Upper lobe of left lung (tissue), 6 donors: ENCODE data around the gene DNPEP. TPM values are rescaled to one million over a fixed set of nuclear protein-coding genes. Genes with fewer than 3 reads are reported as not detected.
"Not testable (repeated sequence)": the region's sequence is repeated elsewhere in the genome, so short reads cannot be mapped to it uniquely, and the experiment has no call there.

ENCODE experiments used
- ATAC-seq, 2 donors: fragments of 200-7000 bp; cut with Tn5 transposase; one replicate each; pipeline ENCODE4 v1.9.1; 2022; ENCODE audit warnings: mild to moderate bottlenecking in 2 of 2, moderate library complexity in 2 of 2; ENCODE audit not compliant: low FRiP score in 2 of 2
- DNase-seq, 2 donors: peaks; one replicate each; pipeline ENCODE4 v3.0.0-alpha.2; 2019 to 2020
- H3K27ac ChIP-seq, 4 donors: fragments of 200-600 bp; sonication (generic); one replicate each; pipeline ENCODE4 v1.5.1; 2016 to 2019
- H3K27me3 ChIP-seq, 4 donors: fragments of 200-600 bp; sonication (generic); one replicate each; pipeline ENCODE4 v1.5.1; 2017 to 2019
- H3K36me3 ChIP-seq, 4 donors: fragments of 200-600 bp; sonication (generic); one replicate each; pipeline ENCODE4 v1.5.1; 2016 to 2019
- H3K4me1 ChIP-seq, 4 donors: fragments of 200-600 bp; sonication (generic); one replicate each; pipeline ENCODE4 v1.5.1; 2018 to 2019
- H3K4me3 ChIP-seq, 4 donors: fragments of 200-600 bp; sonication (generic); one replicate each; pipeline ENCODE4 v1.5.1; 2017 to 2019; ENCODE audit warnings: mild to moderate bottlenecking in 2 of 4, moderate library complexity in 1 of 4
- H3K9me3 ChIP-seq, 4 donors: fragments of 200-600 bp; sonication (generic); one replicate each; pipeline ENCODE4 v1.5.1; 2018 to 2019
- EP300 ChIP-seq, 4 donors: sonication (generic); formaldehyde crosslinking; IDR thresholded peaks; one replicate each; pipeline ENCODE4 v1.5.1; 2017; ENCODE audit warnings: antibody characterized with exemption in 4 of 4, control low read depth in 2 of 4
- POLR2A ChIP-seq, 4 donors: fragments of 450-650 bp; IDR thresholded peaks; one replicate each; pipeline ENCODE4 v1.5.1; 2016 to 2017; ENCODE audit warnings: antibody characterized with exemption in 4 of 4, mild to moderate bottlenecking in 2 of 4
- POLR2AphosphoS5 ChIP-seq, 2 donors: sonication (generic); formaldehyde crosslinking; IDR thresholded peaks; one replicate each; pipeline ENCODE4 v1.5.1; 2017; ENCODE audit warnings: antibody characterized with exemption in 2 of 2
- WGBS, 2 donors: methylation state at CpG; one replicate each; pipeline ENCODE4 v1.1.5; 2017 to 2018; 5-methylcytosine and 5-hydroxymethylcytosine counted together
- total RNA-seq, 6 donors: library from RNA; depleted of rRNA in 4 of 6; stranded (reverse); fragments of >200 nt in 4 of 6; gene quantifications; one replicate each; pipeline versions ENCODE4 v1.1.0 to v1.2.1, GENCODE V29; 2016 to 2021
- TF ChIP-seq, protein P1 (sequence below), 6 experiments: fragments of 450-650 bp in 4 of 6; fragments of 200-600 bp in 2 of 6; sonication (generic) in 2 of 6; IDR thresholded peaks; one replicate each; pipeline ENCODE4 v1.5.1; 2016 to 2019; ENCODE audit warnings: antibody characterized with exemption in 6 of 6
- donor health status: DM: no; HTN: no; CAD: no; lungs with moderate emphysema.
- donor health status: DM: no; HTN: yes; CAD: no; lungs with severe emphysema.

Gene DNPEP
- total RNA-seq, 6 donors from 2014 or later = 31.9 to 141 (median 75.1) TPM

DNA sequence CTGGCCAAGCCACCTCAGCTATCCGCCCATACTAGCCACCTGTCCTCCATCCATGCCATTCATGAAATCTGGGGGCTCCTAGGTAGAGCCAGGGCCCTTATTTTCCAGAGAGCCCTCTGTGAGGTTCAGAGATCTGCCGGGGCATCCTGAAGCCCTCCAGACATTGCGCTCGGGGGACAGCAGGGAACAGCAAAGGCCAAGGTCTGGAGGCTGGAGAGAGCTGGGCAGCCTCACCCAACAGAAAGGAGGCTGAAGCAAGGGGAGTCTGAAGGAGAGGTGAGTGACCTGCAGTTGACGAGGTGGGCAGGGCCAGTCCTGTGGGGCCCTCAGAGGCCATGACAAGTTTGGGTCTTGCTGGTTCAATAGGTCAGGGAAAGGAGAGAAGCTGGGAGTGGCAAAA is 21.9 kb upstream of the DNPEP start:
- Histone ChIP-seq H3K27ac (no peak overlapping the region), H3K9me3 (peaks cover 0 to 7% (median 0%) of the 10 kb centered on the region in 4 donors), H3K4me3 (no peak overlapping the region), H3K27me3 (no peaks in the 10 kb centered on the region), H3K36me3 (no peaks in the 10 kb centered on the region), H3K4me1 (no peaks in the 10 kb centered on the region)
- 93 to 96% methylated on average over 5 of the region's 5 CpGs for WGBS, 2 donors
- no peak for DNase-seq
- no peak for ATAC-seq
- TF ChIP-seq POLR2AphosphoS5 (IDR thresholded peaks at IDR 0.05) = no peak

DNA sequence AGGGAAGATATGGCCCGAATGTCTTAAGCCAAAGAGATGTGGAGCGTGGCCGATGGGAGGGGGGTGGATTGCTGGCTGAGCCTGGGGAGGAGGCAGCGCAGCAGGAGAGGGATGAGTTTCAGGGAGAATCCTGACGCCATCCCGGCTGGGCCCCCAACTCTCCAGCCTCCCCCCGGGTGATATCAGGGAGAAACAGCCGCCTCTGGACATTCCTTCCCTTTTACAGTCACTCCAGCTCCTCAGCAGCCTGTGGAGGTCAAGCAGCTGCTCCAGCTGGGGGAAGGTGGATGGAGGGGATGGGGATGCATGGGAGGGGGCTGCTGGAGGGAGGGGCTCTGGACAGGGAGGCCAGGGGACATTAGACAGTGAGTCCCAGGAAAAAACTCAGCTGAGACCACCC is 20.9 kb upstream of the DNPEP start:
- TF ChIP-seq POLR2AphosphoS5 (IDR thresholded peaks at IDR 0.05) (no peak), EP300 (IDR thresholded peaks at IDR 0.05) (no peak), POLR2A (IDR thresholded peaks at IDR 0.05) (no peak)
- TF ChIP-seq, protein P1, sequence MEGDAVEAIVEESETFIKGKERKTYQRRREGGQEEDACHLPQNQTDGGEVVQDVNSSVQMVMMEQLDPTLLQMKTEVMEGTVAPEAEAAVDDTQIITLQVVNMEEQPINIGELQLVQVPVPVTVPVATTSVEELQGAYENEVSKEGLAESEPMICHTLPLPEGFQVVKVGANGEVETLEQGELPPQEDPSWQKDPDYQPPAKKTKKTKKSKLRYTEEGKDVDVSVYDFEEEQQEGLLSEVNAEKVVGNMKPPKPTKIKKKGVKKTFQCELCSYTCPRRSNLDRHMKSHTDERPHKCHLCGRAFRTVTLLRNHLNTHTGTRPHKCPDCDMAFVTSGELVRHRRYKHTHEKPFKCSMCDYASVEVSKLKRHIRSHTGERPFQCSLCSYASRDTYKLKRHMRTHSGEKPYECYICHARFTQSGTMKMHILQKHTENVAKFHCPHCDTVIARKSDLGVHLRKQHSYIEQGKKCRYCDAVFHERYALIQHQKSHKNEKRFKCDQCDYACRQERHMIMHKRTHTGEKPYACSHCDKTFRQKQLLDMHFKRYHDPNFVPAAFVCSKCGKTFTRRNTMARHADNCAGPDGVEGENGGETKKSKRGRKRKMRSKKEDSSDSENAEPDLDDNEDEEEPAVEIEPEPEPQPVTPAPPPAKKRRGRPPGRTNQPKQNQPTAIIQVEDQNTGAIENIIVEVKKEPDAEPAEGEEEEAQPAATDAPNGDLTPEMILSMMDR (IDR thresholded peaks at IDR 0.05) = no peak
- Histone ChIP-seq H3K36me3 (no peaks in the 10 kb centered on the region), H3K4me1 (no peaks in the 10 kb centered on the region), H3K4me3 (no peak overlapping the region), H3K9me3 (peaks cover 0 to 7% (median 0%) of the 10 kb centered on the region in 4 donors), H3K27me3 (no peaks in the 10 kb centered on the region), H3K27ac (no peak overlapping the region)
- DNase-seq (no peak), ATAC-seq (no peak)
- 44 to 68% methylated on average over 6 to 8 of the region's 8 CpGs for WGBS, 2 donors

DNA sequence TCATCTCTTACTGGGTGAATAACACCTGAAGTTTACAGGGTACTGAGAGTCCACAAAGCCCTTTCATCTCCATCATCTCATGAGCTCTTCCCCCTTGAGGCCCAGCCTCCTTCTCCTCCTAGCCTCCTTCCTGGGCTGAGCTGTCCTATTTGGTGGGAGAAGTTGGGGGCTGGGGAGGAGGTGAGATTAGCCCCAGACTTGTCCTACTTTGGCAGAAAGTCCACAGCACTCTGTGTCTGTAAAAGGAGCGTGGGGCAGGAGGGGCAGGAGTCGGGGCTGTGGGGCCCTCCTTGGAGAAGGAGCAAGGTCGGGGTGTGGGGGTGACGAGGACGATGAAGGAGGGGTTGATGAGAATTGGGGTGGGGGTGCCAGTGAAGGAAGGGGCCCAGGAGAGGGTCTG is 20.5 kb upstream of the DNPEP start:
- ATAC-seq (no peak), DNase-seq (no peak)
- Histone ChIP-seq H3K4me1 (peaks cover 0 to under 1% (median 0%) of the 10 kb centered on the region in 4 donors), H3K9me3 (peaks cover 0 to 7% (median 0%) of the 10 kb centered on the region in 4 donors), H3K27me3 (no peaks in the 10 kb centered on the region), H3K4me3 (no peak overlapping the region), H3K36me3 (no peaks in the 10 kb centered on the region), H3K27ac (no peak overlapping the region)
- TF ChIP-seq POLR2AphosphoS5 (IDR thresholded peaks at IDR 0.05) (no peak), POLR2A (IDR thresholded peaks at IDR 0.05) (no peak), EP300 (IDR thresholded peaks at IDR 0.05) (no peak)
- TF ChIP-seq, protein P1 (IDR thresholded peaks at IDR 0.05) = no peak
- 75 to 76% methylated on average over 5 of the region's 5 CpGs for WGBS, 2 donors

DNA sequence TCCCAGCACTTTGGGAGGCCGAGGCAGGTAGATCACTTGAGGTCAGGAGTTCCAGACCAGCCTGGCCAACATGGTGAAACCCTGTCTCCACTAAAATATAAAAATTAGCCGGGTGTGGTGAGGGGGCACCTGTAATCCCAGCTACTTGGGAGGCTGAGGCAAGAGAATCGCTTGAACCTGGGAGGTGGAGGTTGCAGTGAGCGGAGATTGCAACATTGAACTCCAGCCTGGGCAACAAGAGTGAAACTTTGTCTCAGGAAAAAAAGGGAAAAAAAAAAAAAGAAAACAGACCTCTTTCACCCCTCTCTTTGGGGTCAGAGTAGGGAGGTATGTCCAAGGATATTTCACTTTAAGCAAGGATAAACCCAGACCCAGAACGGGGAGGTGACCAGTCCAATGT is 19.6 kb upstream of the DNPEP start:
- not testable (repeated sequence) for DNase-seq, H3K27ac ChIP-seq, ATAC-seq, H3K9me3 ChIP-seq, H3K27me3 ChIP-seq, H3K4me1 ChIP-seq, H3K36me3 ChIP-seq, H3K4me3 ChIP-seq
- 67% methylated on average over 5 of the region's 5 CpGs for WGBS, 2 donors

DNA sequence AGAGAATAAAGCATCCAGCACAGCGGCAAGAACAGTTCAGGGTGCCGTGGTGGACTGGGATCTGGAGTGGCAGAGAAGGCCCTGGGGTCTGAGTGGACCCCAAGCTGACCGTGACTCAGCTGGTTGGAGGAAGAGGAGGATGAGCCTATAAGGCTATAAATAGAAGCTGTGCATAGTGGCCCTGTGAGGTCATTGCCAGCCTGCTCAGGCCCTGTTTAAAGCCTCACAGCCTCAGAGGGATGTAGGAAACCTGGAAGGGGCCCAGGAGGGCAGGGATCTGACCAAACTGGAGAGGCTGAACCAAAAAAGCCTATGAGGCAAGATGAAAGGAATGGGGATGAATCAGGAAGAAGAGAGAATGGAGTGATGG is 19.1 kb upstream of the DNPEP start:
- no peaks in the 10 kb centered on the region for H3K36me3 ChIP-seq
- ATAC-seq (peak in 1 of 2 donors; percentile 30), DNase-seq (no peak)
- H3K4me3 ChIP-seq = no peak overlapping the region
- H3K27ac ChIP-seq = no peak overlapping the region
- H3K27me3 ChIP-seq = no peaks in the 10 kb centered on the region
- no peaks in the 10 kb centered on the region for H3K9me3 ChIP-seq
- H3K4me1 ChIP-seq = peaks cover 0 to 8% (median 3%) of the 10 kb centered on the region in 4 donors
- WGBS, 2 donors = 74 to 82% methylated on average over 3 of the region's 3 CpGs
- TF ChIP-seq POLR2AphosphoS5 (IDR thresholded peaks at IDR 0.05) (no peak), EP300 (IDR thresholded peaks at IDR 0.05) (no peak), POLR2A (IDR thresholded peaks at IDR 0.05) (no peak)
- TF ChIP-seq, protein P1 (IDR thresholded peaks at IDR 0.05) = no peak

DNA sequence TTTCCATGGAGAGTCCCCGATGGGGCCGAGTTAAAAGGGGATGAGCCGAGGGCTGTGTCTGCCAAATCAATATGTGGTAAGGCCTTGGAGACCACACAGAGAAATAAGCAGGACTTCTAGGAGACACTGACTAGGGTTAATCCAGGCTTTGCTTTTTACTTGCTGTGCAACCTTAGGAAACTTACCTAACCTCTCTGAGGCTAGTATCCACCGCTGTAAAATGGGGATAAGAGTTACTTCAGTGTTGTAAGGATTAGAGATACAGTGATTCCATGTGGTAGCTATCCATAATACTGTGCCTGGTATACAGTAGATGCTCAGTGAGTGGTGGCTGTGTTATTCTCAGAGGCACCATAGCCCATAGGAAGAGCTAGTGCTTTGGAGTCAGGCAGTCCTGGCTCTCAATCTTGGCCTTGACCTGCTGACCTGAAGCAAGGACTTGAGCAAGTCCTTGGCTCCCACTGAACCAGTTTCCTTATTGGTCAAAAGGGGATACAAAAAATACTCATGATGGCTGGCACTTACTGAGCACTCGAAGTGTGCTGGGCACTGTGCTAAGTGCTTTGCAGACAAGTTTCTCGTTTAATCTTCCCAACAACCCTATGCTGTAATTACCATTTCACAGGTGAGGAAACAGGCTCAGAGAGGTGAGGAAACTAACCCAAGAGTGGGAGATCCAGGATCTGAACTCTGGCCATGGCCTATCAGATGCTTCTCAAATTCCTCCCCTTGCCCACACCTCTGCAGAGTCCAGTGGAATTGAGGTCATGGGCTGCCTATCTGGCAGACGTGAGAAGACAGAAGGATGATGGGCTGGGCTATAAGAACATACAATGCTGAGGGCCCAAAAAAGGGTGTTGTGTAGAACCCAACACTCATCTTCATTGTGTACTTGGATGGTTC is 18.5 kb upstream of the DNPEP start:
- no peak overlapping the region for H3K27ac ChIP-seq
- WGBS, 2 donors = 84 to 87% methylated on average over 7 of the region's 7 CpGs
- DNase-seq = no peak
- H3K27me3 ChIP-seq = no peaks in the 10 kb centered on the region
- H3K9me3 ChIP-seq = no peaks in the 10 kb centered on the region
- peaks cover 0 to 8% (median 3%) of the 10 kb centered on the region in 4 donors for H3K4me1 ChIP-seq
- no peak for ATAC-seq
- H3K4me3 ChIP-seq = no peak overlapping the region
- TF ChIP-seq POLR2AphosphoS5 (IDR thresholded peaks at IDR 0.05) = no peak
- TF ChIP-seq POLR2A (IDR thresholded peaks at IDR 0.05) = no peak
- TF ChIP-seq, protein P1 (IDR thresholded peaks at IDR 0.05) = no peak
- TF ChIP-seq EP300 (IDR thresholded peaks at IDR 0.05) = no peak
- no peaks in the 10 kb centered on the region for H3K36me3 ChIP-seq
